A204.1 (cell line): Measurements from ENCODE around the gene DNAJC17.

Experiments
- FAIRE-seq: peaks from 2 replicates; lab custom pipeline; 2012; peaks lifted over from hg19 to GRCh38; lab: Jason Lieb, UNC

Gene DNAJC17, protein sequence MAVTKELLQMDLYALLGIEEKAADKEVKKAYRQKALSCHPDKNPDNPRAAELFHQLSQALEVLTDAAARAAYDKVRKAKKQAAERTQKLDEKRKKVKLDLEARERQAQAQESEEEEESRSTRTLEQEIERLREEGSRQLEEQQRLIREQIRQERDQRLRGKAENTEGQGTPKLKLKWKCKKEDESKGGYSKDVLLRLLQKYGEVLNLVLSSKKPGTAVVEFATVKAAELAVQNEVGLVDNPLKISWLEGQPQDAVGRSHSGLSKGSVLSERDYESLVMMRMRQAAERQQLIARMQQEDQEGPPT

DNA sequence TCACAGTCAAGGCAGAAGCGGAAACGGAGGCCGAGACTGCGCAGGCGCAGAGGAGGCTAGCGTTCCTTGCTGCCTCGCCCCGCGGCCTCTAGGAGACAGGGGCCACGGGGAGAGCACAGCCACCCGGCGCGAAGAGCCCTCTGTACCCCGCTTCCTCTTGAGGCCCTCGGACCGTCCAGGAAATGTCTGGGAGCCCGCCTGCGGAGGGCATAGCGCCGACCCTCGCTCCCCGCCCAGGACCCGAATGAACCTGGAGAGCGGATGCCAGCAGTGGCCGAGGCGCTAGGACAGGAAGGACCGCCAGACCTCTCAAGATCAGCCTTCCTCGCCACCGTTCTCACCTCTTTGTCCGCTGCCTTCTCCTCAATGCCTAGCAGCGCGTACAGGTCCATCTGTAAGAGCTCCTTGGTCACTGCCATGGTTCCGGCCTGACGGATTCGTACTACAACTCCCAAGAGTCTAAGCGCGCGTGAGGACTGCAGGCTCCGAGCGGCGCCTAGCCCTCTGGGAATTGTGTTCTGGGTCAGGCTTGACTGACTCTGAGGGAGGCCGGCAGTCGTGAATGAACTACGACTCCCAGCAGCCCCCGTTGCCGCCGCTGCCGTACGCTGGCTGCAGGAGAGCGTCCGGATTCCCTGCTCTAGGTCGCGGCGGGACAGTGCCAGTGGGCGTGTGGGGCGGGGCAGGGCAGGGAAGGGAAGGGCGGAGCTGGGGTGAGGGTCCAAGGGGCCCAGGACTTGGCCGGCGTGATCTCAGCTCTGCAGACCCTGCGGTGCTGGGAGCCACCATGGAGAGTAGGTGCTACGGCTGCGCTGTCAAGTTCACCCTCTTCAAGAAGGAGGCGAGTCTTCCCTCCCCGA is at the start of gene DNAJC17, which contains the start of gene ZFYVE19:
DNAJC17 (minus strand) TSS at position 446 of the 860 bp plus-strand sequence; CDS start at position 419, 27 bp downstream.
ZFYVE19 (plus strand) TSS at position 62 of the 860 bp plus-strand sequence; CDS start at position 563, 501 bp downstream.
- FAIRE-seq = peak; percentile 91

- FAIRE-seq = no peak
These were observed 49.5 kb upstream of the DNAJC17 start for GRCh38 chr15:40856746-40857145.

- no peak for FAIRE-seq
These were observed 48.5 kb upstream of the DNAJC17 start for GRCh38 chr15:40855706-40856234.

- no peak for FAIRE-seq
These were observed 46.9 kb upstream of the DNAJC17 start for GRCh38 chr15:40854161-40854560.

GRCh38 chr15:40853241-40853890 is 46.1 kb upstream of the DNAJC17 start:
- no peak for FAIRE-seq

GRCh38 chr15:40852529-40852928 is 45.3 kb upstream of the DNAJC17 start:
- FAIRE-seq = no peak

GRCh38 chr15:40850576-40851112 is 43.4 kb upstream of the DNAJC17 start:
- FAIRE-seq = no peak

DNA sequence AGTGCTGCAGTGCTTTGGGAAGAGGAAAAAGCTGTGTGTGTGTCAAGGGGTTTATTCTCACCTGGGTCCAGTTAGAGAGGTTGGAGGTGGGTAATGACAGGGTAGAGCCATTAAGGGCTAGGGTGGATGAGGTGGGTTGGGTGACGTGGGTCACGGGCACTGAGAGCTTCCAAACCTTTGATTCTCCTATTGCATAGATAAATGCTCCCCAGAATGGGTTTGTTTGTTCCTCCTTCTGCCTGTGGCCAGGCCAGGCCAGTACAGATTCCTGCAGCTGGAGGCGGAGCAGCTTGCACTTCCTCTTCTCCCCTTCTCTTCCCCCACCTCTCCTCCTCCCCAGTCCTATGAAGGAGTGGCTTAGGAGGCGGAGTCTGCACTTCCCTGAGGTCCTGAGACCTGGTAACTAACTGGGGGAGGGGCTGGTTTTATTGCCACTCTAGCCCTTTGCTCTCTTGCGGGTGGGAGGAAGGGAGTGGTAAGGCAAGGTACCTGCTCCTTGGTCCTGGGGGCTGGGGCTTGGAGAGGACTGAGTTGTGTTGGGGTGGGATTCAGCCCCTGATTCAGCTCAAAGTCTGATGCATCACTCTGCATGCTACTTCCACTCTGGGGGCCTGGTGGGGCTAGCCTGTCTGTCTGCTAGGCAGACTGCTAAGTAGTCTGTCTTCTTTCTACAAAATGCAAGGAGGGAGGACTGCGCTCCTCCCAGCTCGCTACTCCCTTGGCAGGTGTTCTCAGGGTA is 40.1 kb upstream of the DNAJC17 start:
- FAIRE-seq = no peak

DNA sequence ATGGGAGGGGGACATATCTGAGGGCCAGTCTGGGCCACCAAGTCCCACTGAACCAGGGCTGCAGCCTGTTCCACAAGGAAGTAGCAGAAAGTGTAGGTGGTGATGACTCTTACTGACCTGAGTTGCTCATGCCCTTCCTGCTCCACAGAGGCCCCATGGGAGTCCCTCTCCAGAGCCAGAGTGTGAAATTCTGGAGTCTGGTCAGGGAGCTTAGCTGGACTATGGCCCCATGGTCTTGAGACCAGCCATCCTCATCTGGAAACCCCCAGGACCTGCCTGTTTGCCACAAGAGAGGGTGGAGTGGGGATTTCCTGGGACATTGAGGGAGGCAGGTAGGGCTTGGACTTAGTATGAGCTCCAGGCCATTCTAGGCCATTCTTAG is 39.6 kb upstream of the DNAJC17 start:
- no peak for FAIRE-seq

- no peak for FAIRE-seq
These were observed 38.4 kb upstream of the DNAJC17 start for GRCh38 chr15:40845511-40846284.

DNA sequence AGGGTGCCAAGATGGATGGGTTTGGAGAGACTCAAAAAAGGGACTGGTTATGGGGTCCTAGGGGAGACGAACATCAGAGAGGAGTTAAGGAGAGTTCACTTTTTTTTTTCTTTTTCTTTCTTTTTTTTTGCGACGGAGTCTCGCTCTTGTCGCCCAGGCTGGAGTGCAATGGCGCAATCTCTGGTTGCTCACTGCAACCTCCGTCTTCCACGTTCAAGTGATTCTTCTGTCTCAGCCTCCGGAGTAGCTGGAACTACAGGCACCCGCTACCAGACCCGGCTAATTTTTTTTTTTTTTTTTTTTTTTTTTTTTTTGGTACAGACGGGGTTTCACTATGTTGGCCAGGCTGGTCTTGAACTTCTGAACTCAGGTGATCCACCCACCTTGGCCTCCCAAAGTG is 37.8 kb upstream of the DNAJC17 start:
- no peak for FAIRE-seq

DNA sequence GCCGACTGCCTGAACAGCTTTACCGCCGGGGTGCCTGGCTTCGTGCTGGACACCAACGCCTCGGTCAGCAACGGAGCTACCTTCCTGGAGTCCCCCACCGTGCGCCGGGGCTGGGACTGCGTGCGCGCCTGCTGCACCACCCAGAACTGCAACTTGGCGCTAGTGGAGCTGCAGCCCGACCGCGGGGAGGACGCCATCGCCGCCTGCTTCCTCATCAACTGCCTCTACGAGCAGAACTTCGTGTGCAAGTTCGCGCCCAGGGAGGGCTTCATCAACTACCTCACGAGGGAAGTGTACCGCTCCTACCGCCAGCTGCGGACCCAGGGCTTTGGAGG is 37.4 kb upstream of the DNAJC17 start:
- no peak for FAIRE-seq

- no peak for FAIRE-seq
These were observed 36.8 kb upstream of the DNAJC17 start, which contains the start of gene SPINT1 for GRCh38 chr15:40843885-40844695. SPINT1 (plus strand) TSS chr15:40844048; CDS start chr15:40844555, 507 bp downstream.

DNA sequence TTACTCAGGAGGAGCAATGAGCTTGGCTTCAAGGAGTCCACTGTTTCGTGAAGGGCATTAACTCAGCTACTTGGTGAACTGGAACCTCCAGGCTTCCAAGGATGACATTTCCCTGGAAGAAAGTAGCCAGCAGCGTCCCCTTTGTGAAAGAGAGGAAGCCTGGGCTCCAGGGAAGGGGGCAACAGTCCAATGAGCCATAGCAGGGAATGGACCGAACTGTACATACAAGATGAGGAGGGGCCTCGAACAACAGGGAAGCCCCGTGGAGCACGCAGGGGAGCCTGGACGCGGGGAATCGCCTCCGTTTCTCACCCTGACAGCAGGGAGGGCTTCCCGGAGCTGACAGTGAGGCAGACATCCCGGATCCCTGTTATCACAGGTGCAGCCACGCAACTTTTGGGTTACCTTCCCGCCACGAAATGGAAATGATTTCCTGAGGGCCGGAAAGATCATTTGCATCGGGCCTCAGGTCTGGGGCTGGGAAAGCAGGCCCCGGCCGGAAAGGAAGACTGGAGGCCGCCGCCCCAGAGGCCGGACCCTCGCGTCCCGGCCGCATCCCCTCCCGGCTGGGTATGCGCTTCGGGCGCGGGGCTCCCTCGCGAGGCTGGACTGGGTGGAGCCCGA is 36.1 kb upstream of the DNAJC17 start:
- FAIRE-seq = no peak

- no peak for FAIRE-seq
These were observed 34.5 kb upstream of the DNAJC17 start for GRCh38 chr15:40841741-40842140.

GRCh38 chr15:40838756-40839155 is 31.5 kb upstream of the DNAJC17 start:
- no peak for FAIRE-seq

DNA sequence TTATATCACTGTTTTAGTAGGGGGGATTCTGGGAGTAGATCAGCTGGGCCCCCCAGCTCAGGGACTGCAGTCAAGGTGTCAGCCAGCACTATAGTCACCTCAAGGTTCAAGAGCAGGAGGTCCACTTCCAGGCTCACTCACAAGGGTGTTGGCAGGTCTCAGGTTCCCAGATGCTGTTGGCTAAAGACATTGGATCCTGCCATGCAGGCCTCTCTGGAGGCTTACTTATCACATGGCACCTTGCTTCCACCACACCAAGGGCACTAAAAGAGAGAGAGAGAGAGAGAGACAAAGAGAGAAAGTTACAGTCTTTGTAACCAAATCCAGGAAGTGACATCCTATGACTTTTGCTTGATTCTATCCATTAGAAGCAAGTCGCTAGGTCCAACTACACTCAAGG is 28.7 kb upstream of the DNAJC17 start:
- no peak for FAIRE-seq

GRCh38 chr15:40832903-40833302 is 25.6 kb upstream of the DNAJC17 start:
- FAIRE-seq = no peak

DNA sequence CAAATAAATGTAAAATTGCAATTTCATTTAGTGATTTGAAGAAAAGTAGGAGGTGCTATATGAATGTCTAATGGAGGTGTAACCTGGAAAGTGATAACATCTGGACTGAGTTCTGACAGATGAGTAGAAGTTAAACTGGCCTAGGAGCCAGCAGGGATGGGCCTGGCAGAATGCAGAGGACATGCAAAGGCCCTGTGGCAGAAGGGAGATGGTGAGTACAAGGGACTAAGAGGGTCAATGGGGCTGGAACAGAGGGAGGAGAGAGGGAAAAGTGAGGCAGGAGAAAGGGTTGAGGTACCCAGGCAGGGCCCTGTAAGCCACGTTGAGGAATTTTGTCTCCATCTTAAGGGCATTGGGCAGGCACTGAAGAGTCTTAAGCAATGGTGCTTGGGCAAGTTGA is 24.6 kb upstream of the DNAJC17 start:
- no peak for FAIRE-seq
